WTC11 (cell line): ENCODE data around the gene PRICKLE1. TPM values are rescaled to one million over a fixed set of nuclear protein-coding genes. Genes with fewer than 3 reads are reported as not detected.

Source experiments
- ATAC-seq: fragments of 200-7000 bp; cut with Tn5 transposase; 2 replicates; pipeline ENCODE4 v1.10.0; 2021; ENCODE audit warnings: mild to moderate bottlenecking, moderate library complexity
- CTCF ChIA-PET: fragments of 300-600 bp; sonication (Branson Sonifier 250); formaldehyde crosslinking; loops from one replicate; lab custom pipeline; 2021; ENCODE audit warnings: antibody characterized with exemption; lab: Charles Lee
- POLR2A ChIA-PET: fragments of 350-600 bp; sonication (Branson Sonifier 250); formaldehyde crosslinking; loops from one replicate; lab custom pipeline; 2021; ENCODE audit warnings: antibody characterized with exemption; lab: Charles Lee
- DNase-seq: peaks from one replicate; pipeline ENCODE4 v3.0.0; 2021; ENCODE audit warnings: low spot score
- H3K27ac Mint-ChIP-seq: 2 replicates; pipeline ENCODE4 v1.8.0; 2021; ENCODE audit warnings: mixed read lengths
- H3K27me3 Mint-ChIP-seq: 2 replicates; pipeline ENCODE4 v1.8.0; 2021; ENCODE audit warnings: low read depth, mild to moderate bottlenecking, moderate library complexity, mixed read lengths
- H3K36me3 Mint-ChIP-seq: 2 replicates; pipeline ENCODE4 v1.8.0; 2021; ENCODE audit warnings: mixed read lengths
- H3K4me1 Mint-ChIP-seq: 2 replicates; pipeline ENCODE4 v1.8.0; 2022; ENCODE audit warnings: mixed read lengths
- H3K4me3 Mint-ChIP-seq: 2 replicates; pipeline ENCODE4 v1.8.0; 2021; ENCODE audit warnings: mild to moderate bottlenecking, moderate library complexity, mixed read lengths
- H3K9me3 Mint-ChIP-seq: 2 replicates; pipeline ENCODE4 v1.8.0; 2021; ENCODE audit warnings: mixed read lengths
- ATF3 ChIP-seq: sonication (generic); formaldehyde crosslinking; conservative IDR thresholded peaks from 2 replicates; pipeline ENCODE4 v1.8.1; 2022; ENCODE audit warnings: mild to moderate bottlenecking, missing genetic modification reagents
- ESRRA ChIP-seq: sonication (generic); formaldehyde crosslinking; IDR thresholded peaks from 2 replicates; pipeline ENCODE4 v1.8.1; 2022; ENCODE audit warnings: mild to moderate bottlenecking, missing genetic modification reagents, borderline replicate concordance
- GABPB1 ChIP-seq: sonication (generic); formaldehyde crosslinking; IDR thresholded peaks from 2 replicates; pipeline ENCODE4 v1.8.1; 2023; ENCODE audit warnings: mild to moderate bottlenecking, missing genetic modification reagents
- GRHL2 ChIP-seq: fragments of 250-450 bp; sonication (Bioruptor Pico); IDR thresholded peaks from 2 replicates; pipeline ENCODE4 v1.8.0; 2022; ENCODE audit warnings: mild to moderate bottlenecking, moderate library complexity; ENCODE audit not compliant: insufficient replicate concordance, severe bottlenecking
- GTF2I ChIP-seq: fragments of 250-450 bp; sonication (Bioruptor Pico); conservative IDR thresholded peaks from 2 replicates; pipeline ENCODE4 v1.4.0; 2021; ENCODE audit warnings: mild to moderate bottlenecking
- HMGA2 ChIP-seq: fragments of 250-450 bp; sonication (Bioruptor Pico); IDR thresholded peaks from 2 replicates; pipeline ENCODE4 v1.4.0; 2021; ENCODE audit warnings: mild to moderate bottlenecking, moderate library complexity
- MXD4 ChIP-seq: fragments of 250-450 bp; sonication (Bioruptor Pico); IDR thresholded peaks from 2 replicates; pipeline ENCODE4 v1.8.0; 2021; ENCODE audit warnings: mild to moderate bottlenecking, moderate library complexity, borderline replicate concordance
- NFYB ChIP-seq: sonication (generic); formaldehyde crosslinking; conservative IDR thresholded peaks from 2 replicates; pipeline ENCODE4 v1.8.0; 2022; ENCODE audit warnings: low read depth, missing genetic modification reagents
- NR1H2 ChIP-seq: sonication (generic); formaldehyde crosslinking; IDR thresholded peaks from 2 replicates; pipeline ENCODE4 v1.9.0; 2021; ENCODE audit warnings: mild to moderate bottlenecking, moderate library complexity, missing genetic modification reagents
- NR3C1 ChIP-seq: sonication (generic); formaldehyde crosslinking; conservative IDR thresholded peaks from 2 replicates; pipeline ENCODE4 v1.8.1; 2023; ENCODE audit warnings: low read depth, mild to moderate bottlenecking, missing genetic modification reagents
- PRRX2 ChIP-seq: fragments of 250-450 bp; sonication (Bioruptor Pico); IDR thresholded peaks from 2 replicates; pipeline ENCODE4 v1.8.0; 2021; ENCODE audit warnings: mild to moderate bottlenecking
- RELA ChIP-seq: sonication (generic); formaldehyde crosslinking; IDR thresholded peaks from 2 replicates; pipeline ENCODE4 v1.8.1; 2022; ENCODE audit warnings: missing genetic modification reagents, mild to moderate bottlenecking, borderline replicate concordance
- TCF7 ChIP-seq: sonication (generic); formaldehyde crosslinking; IDR thresholded peaks from 2 replicates; pipeline ENCODE4 v1.8.0; 2022; ENCODE audit warnings: mild to moderate bottlenecking, low read depth, missing genetic modification reagents, moderate library complexity
- TEAD4 ChIP-seq: sonication (generic); formaldehyde crosslinking; IDR thresholded peaks from 2 replicates; pipeline ENCODE4 v1.8.0; 2022; ENCODE audit warnings: mild to moderate bottlenecking, missing genetic modification reagents
- TP53 ChIP-seq: sonication (generic); formaldehyde crosslinking; IDR thresholded peaks from 2 replicates; pipeline ENCODE4 v1.8.1; 2023; ENCODE audit warnings: mild to moderate bottlenecking, missing genetic modification reagents
- ZNF121 ChIP-seq: sonication (generic); formaldehyde crosslinking; IDR thresholded peaks from 2 replicates; pipeline ENCODE4 v1.8.0; 2023; ENCODE audit warnings: missing genetic modification reagents
- ZNF219 ChIP-seq: sonication (generic); formaldehyde crosslinking; IDR thresholded peaks from 2 replicates; pipeline ENCODE4 v1.8.0; 2023; ENCODE audit warnings: missing genetic modification reagents, mild to moderate bottlenecking, borderline replicate concordance
- ZNF317 ChIP-seq: sonication (generic); formaldehyde crosslinking; IDR thresholded peaks from 2 replicates; pipeline ENCODE4 v1.8.1; 2023; ENCODE audit warnings: low read depth, mild to moderate bottlenecking, moderate library complexity, missing genetic modification reagents, borderline replicate concordance
- ZNF396 ChIP-seq: fragments of 250-450 bp; sonication (Bioruptor Pico); IDR thresholded peaks from 2 replicates; pipeline ENCODE4 v1.8.0; 2021; ENCODE audit warnings: mild to moderate bottlenecking, moderate library complexity, borderline replicate concordance
- ZNF671 ChIP-seq: fragments of 250-450 bp; sonication (Bioruptor Pico); IDR thresholded peaks from 2 replicates; pipeline ENCODE4 v1.8.0; 2021; ENCODE audit warnings: mild to moderate bottlenecking
- total RNA-seq: library from RNA; stranded (reverse); gene quantifications from 3 replicates; pipeline ENCODE4 v1.2.3, GENCODE V29; 2021
- TF ChIP-seq, protein P1 (sequence below): fragments of 200-600 bp; IDR thresholded peaks from 2 replicates; pipeline ENCODE4 v1.8.0; 2022; ENCODE audit warnings: antibody characterized with exemption
- TF ChIP-seq, protein P2 (sequence below): sonication (generic); formaldehyde crosslinking; IDR thresholded peaks from 2 replicates; pipeline ENCODE4 v1.8.1; 2023; ENCODE audit warnings: mild to moderate bottlenecking, missing genetic modification reagents, moderate library complexity
- TF ChIP-seq, protein P3 (sequence below): sonication (generic); formaldehyde crosslinking; IDR thresholded peaks from 2 replicates; pipeline ENCODE4 v1.8.0; 2022; ENCODE audit warnings: mild to moderate bottlenecking, missing genetic modification reagents
- TF ChIP-seq, protein P4 (sequence below): fragments of 250-450 bp; sonication (Bioruptor Pico); conservative IDR thresholded peaks from 2 replicates; pipeline ENCODE4 v1.9.0; 2021; ENCODE audit warnings: mild to moderate bottlenecking
- TF ChIP-seq, protein P5 (sequence below): fragments of 250-450 bp; sonication (Bioruptor Pico); IDR thresholded peaks from 2 replicates; pipeline ENCODE4 v1.9.0; 2021; ENCODE audit warnings: moderate library complexity, mild to moderate bottlenecking, inconsistent platforms, borderline replicate concordance

PRICKLE1 gene
- total RNA-seq, 1 experiment from 2014 or later = 11.7 TPM

DNA sequence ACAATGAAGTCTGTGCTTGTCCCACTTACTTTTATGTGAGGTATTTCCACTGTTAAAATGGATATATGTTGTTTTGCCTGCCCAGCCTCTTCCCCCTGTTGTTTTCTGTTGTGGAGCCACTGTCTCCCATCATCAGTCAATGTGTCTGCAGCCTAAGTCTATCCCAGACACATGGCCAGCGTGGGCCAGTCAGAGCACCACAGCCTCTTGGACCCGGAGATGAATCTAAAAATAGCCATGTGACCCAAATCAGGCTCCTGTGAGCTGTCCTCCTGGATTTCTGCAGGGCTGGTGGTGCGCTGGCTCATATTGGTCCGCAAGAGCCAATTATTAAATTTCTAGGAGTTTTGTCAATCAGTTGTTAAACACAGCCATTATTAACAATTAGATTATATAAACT lies 44.0 kb upstream of the PRICKLE1 start (continued):
- TF ChIP-seq, protein P1, sequence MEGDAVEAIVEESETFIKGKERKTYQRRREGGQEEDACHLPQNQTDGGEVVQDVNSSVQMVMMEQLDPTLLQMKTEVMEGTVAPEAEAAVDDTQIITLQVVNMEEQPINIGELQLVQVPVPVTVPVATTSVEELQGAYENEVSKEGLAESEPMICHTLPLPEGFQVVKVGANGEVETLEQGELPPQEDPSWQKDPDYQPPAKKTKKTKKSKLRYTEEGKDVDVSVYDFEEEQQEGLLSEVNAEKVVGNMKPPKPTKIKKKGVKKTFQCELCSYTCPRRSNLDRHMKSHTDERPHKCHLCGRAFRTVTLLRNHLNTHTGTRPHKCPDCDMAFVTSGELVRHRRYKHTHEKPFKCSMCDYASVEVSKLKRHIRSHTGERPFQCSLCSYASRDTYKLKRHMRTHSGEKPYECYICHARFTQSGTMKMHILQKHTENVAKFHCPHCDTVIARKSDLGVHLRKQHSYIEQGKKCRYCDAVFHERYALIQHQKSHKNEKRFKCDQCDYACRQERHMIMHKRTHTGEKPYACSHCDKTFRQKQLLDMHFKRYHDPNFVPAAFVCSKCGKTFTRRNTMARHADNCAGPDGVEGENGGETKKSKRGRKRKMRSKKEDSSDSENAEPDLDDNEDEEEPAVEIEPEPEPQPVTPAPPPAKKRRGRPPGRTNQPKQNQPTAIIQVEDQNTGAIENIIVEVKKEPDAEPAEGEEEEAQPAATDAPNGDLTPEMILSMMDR = no peak
- TF ChIP-seq TEAD4 (CRISPR knock-in tag) (no peak), TP53 (no peak), GRHL2 (no peak), ZNF396 (CRISPR knock-in tag) (no peak), NR3C1 (CRISPR knock-in tag) (no peak), MXD4 (no peak)

GRCh38 chr12:42631513-42631912 lies 42.0 kb upstream of the PRICKLE1 start:
- ATAC-seq (no peak), DNase-seq (no peak)
- Mint-ChIP-seq H3K4me1 (peaks cover 4% of the 10 kb centered on the region), H3K27ac (no peak overlapping the region), H3K36me3 (no peaks in the 10 kb centered on the region), H3K4me3 (no peak overlapping the region), H3K9me3 (no peaks in the 10 kb centered on the region), H3K27me3 (no peaks in the 10 kb centered on the region; the same call in 1 of the 2 replicates)
- TF ChIP-seq ATF3 = no peak
- no peak for TF ChIP-seq ZNF317 (CRISPR knock-in tag)
- TF ChIP-seq TCF7 = no peak
- TF ChIP-seq MXD4 = no peak
- TF ChIP-seq TEAD4 (CRISPR knock-in tag) = no peak
- POLR2A ChIA-PET = no interaction called here
- CTCF ChIA-PET = no interaction called here

DNA sequence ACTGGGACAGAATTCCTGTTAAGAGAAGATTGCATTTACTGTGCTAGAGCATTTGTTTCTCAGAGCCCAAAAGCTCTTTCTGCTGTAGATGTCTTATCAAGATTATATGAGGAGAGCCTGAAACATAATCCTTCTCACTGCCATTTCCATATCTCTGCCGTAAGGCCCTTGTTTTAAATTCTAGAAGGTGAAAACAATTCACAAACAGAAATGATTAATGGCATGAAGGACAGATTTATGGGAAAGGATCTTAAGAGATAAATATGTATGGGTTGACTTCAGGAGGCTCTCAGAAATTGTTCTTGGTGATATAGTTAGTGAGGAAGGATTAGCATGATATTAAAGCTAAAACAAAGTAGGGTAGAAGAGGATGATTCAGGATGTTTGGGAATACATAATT lies 40.8 kb upstream of the PRICKLE1 start:
- Mint-ChIP-seq H3K36me3 (no peaks in the 10 kb centered on the region), H3K27ac (no peak overlapping the region), H3K9me3 (no peaks in the 10 kb centered on the region)
- ATAC-seq = no peak
- TF ChIP-seq GABPB1 (no peak), NR1H2 (CRISPR knock-in tag) (no peak), PRRX2 (CRISPR knock-in tag) (no peak), RELA (CRISPR knock-in tag) (no peak), TEAD4 (CRISPR knock-in tag) (no peak), ESRRA (CRISPR knock-in tag) (no peak), GTF2I (CRISPR knock-in tag) (no peak)
- TF ChIP-seq, protein P2, sequence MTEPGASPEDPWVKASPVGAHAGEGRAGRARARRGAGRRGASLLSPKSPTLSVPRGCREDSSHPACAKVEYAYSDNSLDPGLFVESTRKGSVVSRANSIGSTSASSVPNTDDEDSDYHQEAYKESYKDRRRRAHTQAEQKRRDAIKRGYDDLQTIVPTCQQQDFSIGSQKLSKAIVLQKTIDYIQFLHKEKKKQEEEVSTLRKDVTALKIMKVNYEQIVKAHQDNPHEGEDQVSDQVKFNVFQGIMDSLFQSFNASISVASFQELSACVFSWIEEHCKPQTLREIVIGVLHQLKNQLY (CRISPR knock-in tag) = no peak
- TF ChIP-seq, all 79 proteins: peak for 0
- no peak overlapping the region for H3K4me3 Mint-ChIP-seq
- no peak for DNase-seq
- H3K4me1 Mint-ChIP-seq = peaks cover 4% of the 10 kb centered on the region
- POLR2A ChIA-PET = no interaction called here
- CTCF ChIA-PET = no interaction called here
- no peaks in the 10 kb centered on the region; the same call in 1 of the 2 replicates for H3K27me3 Mint-ChIP-seq

- DNase-seq (no peak), ATAC-seq (no peak)
- H3K9me3 Mint-ChIP-seq = no peaks in the 10 kb centered on the region
- H3K36me3 Mint-ChIP-seq = no peaks in the 10 kb centered on the region
- POLR2A ChIA-PET = interaction anchor here (0.5 kb wide), 1 partner anchor 258 kb away, joined by 3 read pairs; no protein-coding TSS in a partner anchor
- H3K4me3 Mint-ChIP-seq = no peak overlapping the region
- H3K27ac Mint-ChIP-seq = no peak overlapping the region
- CTCF ChIA-PET = no interaction called here
- H3K27me3 Mint-ChIP-seq = no peaks in the 10 kb centered on the region; the same call in 1 of the 2 replicates
- H3K4me1 Mint-ChIP-seq = peaks cover 19% of the 10 kb centered on the region
- TF ChIP-seq, protein P3, sequence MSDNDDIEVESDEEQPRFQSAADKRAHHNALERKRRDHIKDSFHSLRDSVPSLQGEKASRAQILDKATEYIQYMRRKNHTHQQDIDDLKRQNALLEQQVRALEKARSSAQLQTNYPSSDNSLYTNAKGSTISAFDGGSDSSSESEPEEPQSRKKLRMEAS (CRISPR knock-in tag) = no peak
- no peak for TF ChIP-seq ZNF219
- no peak for TF ChIP-seq HMGA2 (CRISPR knock-in tag)
- TF ChIP-seq, protein P4, sequence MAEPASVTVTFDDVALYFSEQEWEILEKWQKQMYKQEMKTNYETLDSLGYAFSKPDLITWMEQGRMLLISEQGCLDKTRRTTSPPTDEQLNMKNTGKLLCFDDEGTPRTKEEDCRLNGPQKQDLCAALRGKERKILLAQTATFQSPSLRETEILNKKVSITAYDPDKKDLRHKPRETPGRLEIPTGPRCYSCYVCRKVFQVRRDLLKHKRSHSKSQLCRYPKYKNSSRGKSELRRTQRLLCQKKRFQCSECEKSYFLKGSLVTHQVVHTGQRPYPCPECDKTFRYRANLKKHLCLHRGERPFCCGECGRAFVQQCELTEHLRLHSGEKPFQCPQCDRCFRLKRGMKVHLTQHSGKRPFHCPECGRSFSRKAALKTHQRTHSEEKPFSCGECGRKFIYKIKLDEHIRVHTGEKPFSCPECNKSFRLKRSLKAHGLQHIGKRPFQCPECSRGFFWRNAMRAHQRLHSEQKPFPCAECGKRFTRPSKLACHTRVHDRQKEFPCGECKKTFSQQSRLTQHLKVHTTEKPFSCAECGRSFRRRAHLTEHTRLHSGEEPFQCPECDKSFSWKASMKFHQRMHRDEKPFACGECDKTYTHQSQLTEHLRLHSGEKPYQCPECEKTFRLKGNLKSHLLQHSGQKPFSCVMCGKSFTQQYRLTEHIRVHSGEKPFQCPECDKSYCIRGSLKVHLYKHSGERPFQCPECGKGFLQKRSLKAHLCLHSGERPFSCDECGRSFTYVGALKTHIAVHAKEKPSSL (CRISPR knock-in tag) = no peak
- TF ChIP-seq ZNF121 (CRISPR knock-in tag) = no peak
- TF ChIP-seq, protein P5, sequence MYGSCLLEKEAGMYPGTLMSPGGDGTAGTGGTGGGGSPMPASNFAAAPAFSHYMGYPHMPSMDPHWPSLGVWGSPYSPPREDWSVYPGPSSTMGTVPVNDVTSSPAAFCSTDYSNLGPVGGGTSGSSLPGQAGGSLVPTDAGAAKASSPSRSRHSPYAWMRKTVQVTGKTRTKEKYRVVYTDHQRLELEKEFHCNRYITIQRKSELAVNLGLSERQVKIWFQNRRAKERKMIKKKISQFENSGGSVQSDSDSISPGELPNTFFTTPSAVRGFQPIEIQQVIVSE (CRISPR knock-in tag) = no peak
- no peak for TF ChIP-seq NFYB (CRISPR knock-in tag)
- TF ChIP-seq, protein P1 = no peak
- no peak for TF ChIP-seq ZNF671
These were observed 37.6 kb upstream of the PRICKLE1 start for GRCh38 chr12:42627151-42627550.
